Stimulated activated naive CD4-positive, alpha-beta T cell treated with Interleukin-2 at 50 U/mL for 16 hours (primary cell): ENCODE data around the gene SP100.
"Not testable (repeated sequence)": the region's sequence is repeated elsewhere in the genome, so short reads cannot be mapped to it uniquely, and the experiment has no call there.

Experiments
- DNase-seq: peaks from one replicate; lab custom pipeline; 2025; lab: John Stamatoyannopoulos, UW

Gene SP100

GRCh38 chr2:230419181-230419580 is 3.2 kb downstream of the SP100 start:
- DNase-seq = no peak

GRCh38 chr2:230422149-230422548 is 6.1 kb downstream of the SP100 start:
- no peak for DNase-seq

GRCh38 chr2:230423851-230424458 is 8.0 kb downstream of the SP100 start:
- DNase-seq = no peak

GRCh38 chr2:230425377-230425776 is 9.4 kb downstream of the SP100 start:
- DNase-seq = no peak

- DNase-seq = no peak
These were observed 13.5 kb downstream of the SP100 start for GRCh38 chr2:230429513-230429912.

- no peak for DNase-seq
These were observed 15.2 kb downstream of the SP100 start for GRCh38 chr2:230430957-230431910.

GRCh38 chr2:230434677-230435324 is 18.8 kb downstream of the SP100 start:
- no peak for DNase-seq

- DNase-seq = no peak
These were observed 19.4 kb downstream of the SP100 start for GRCh38 chr2:230435431-230435830.

GRCh38 chr2:230439121-230439520 is 23.1 kb downstream of the SP100 start:
- DNase-seq = not testable (repeated sequence)

- no peak for DNase-seq
These were observed 23.6 kb downstream of the SP100 start for GRCh38 chr2:230439590-230439989.

- peak; percentile 38 for DNase-seq
These were observed 25.4 kb downstream of the SP100 start for GRCh38 chr2:230441227-230441897.

GRCh38 chr2:230443541-230443940 is 27.5 kb downstream of the SP100 start:
- DNase-seq = no peak

GRCh38 chr2:230444832-230445231 is 28.8 kb downstream of the SP100 start:
- no peak for DNase-seq

- DNase-seq = no peak
These were observed 31.0 kb downstream of the SP100 start for GRCh38 chr2:230447036-230447435.

GRCh38 chr2:230447455-230448451 is 31.8 kb downstream of the SP100 start:
- DNase-seq = peak; percentile 34

GRCh38 chr2:230449901-230450467 is 34.0 kb downstream of the SP100 start:
- no peak for DNase-seq

- DNase-seq = no peak
These were observed 37.0 kb downstream of the SP100 start for GRCh38 chr2:230453006-230453405.

GRCh38 chr2:230455005-230455684 is 39.1 kb downstream of the SP100 start:
- DNase-seq = no peak

GRCh38 chr2:230457073-230457768 is 41.2 kb downstream of the SP100 start:
- DNase-seq = no peak
